ENCODE results near the gene CIB4.

- TF ChIP-seq, protein P1, sequence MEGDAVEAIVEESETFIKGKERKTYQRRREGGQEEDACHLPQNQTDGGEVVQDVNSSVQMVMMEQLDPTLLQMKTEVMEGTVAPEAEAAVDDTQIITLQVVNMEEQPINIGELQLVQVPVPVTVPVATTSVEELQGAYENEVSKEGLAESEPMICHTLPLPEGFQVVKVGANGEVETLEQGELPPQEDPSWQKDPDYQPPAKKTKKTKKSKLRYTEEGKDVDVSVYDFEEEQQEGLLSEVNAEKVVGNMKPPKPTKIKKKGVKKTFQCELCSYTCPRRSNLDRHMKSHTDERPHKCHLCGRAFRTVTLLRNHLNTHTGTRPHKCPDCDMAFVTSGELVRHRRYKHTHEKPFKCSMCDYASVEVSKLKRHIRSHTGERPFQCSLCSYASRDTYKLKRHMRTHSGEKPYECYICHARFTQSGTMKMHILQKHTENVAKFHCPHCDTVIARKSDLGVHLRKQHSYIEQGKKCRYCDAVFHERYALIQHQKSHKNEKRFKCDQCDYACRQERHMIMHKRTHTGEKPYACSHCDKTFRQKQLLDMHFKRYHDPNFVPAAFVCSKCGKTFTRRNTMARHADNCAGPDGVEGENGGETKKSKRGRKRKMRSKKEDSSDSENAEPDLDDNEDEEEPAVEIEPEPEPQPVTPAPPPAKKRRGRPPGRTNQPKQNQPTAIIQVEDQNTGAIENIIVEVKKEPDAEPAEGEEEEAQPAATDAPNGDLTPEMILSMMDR (IDR thresholded peaks at IDR 0.05), result no peak
- no peak for TF ChIP-seq POLR2A (IDR thresholded peaks at IDR 0.05)
- TF ChIP-seq EP300 (IDR thresholded peaks at IDR 0.05), result no peak
Measured at GRCh38 chr2:26582890-26583289, 58.3 kb downstream of the CIB4 start.

Measured in ovary (tissue), 3 donors.